NCI-H1417 treated with DMSO at 0.1 percent for 48 hours (cell line): ENCODE measurements around the gene RNF32.
A peak's percentile ranks its signal among the peaks of the same experiment; 100 is the strongest.
"Not testable (repeated sequence)": the region's sequence is repeated elsewhere in the genome, so short reads cannot be mapped to it uniquely, and the experiment has no call there.

Experiments used
- DNase-seq: peaks from one replicate; lab custom pipeline; 2025; lab: John Stamatoyannopoulos, UW

Gene RNF32

GRCh38 chr7:156614434-156615264 is 25.9 kb upstream of the RNF32 start:
- DNase-seq: no peak

GRCh38 chr7:156616269-156617202 is 24.0 kb upstream of the RNF32 start:
- DNase-seq: no peak

GRCh38 chr7:156617215-156617614 is 23.4 kb upstream of the RNF32 start:
- no peak for DNase-seq

GRCh38 chr7:156618078-156618779 is 22.3 kb upstream of the RNF32 start:
- no peak for DNase-seq

GRCh38 chr7:156618780-156619367 is 21.7 kb upstream of the RNF32 start:
- DNase-seq: no peak

- not testable (repeated sequence) for DNase-seq
Observed at GRCh38 chr7:156619488-156620290, 20.9 kb upstream of the RNF32 start.

GRCh38 chr7:156620291-156620675 is 20.3 kb upstream of the RNF32 start:
- DNase-seq: no peak

GRCh38 chr7:156621652-156622051 is 18.9 kb upstream of the RNF32 start:
- no peak for DNase-seq

- DNase-seq: no peak
Observed at GRCh38 chr7:156625580-156625979, 15.0 kb upstream of the RNF32 start.

GRCh38 chr7:156626220-156626895 is 14.2 kb upstream of the RNF32 start:
- DNase-seq: no peak

- DNase-seq: no peak
Observed at GRCh38 chr7:156628562-156628961, 12.0 kb upstream of the RNF32 start.

- no peak for DNase-seq
Observed at GRCh38 chr7:156629873-156630272, 10.7 kb upstream of the RNF32 start.

GRCh38 chr7:156634117-156634516 is 6.5 kb upstream of the RNF32 start:
- no peak for DNase-seq

- DNase-seq: no peak
Observed at GRCh38 chr7:156635529-156636385, 4.8 kb upstream of the RNF32 start.

- DNase-seq: not testable (repeated sequence)
Observed at GRCh38 chr7:156637093-156637492, 3.5 kb upstream of the RNF32 start.

GRCh38 chr7:156638443-156639077 is 2.0 kb upstream of the RNF32 start:
- DNase-seq: no peak

GRCh38 chr7:156639426-156640256 is 933 bp upstream of the RNF32 start:
- DNase-seq: peak; percentile 42

GRCh38 chr7:156640949-156641485 is 443 bp downstream of the RNF32 start:
- DNase-seq: peak; percentile 42
